PC-3 (cell line): ENCODE data around the gene CTSZ.

Experiments
- CTCF ChIP-seq: fragments of 300-600 bp; sonication (generic); conservative IDR thresholded peaks from 2 replicates; pipeline ENCODE4 v1.5.1; 2017; ENCODE audit warnings: antibody characterized with exemption, low read depth, mild to moderate bottlenecking, low read length
- EZH2 ChIP-seq: fragments of 300-600 bp; sonication (generic); IDR thresholded peaks from one replicate; pipeline ENCODE4 v1.6.1; 2017; ENCODE audit warnings: antibody characterized with exemption, mild to moderate bottlenecking, low read length; ENCODE audit not compliant: unreplicated experiment

GRCh38 chr20:59039233-59039632, 32.2 kb upstream of the CTSZ start:
- TF ChIP-seq CTCF, result no peak
- no peak for TF ChIP-seq EZH2
